Adrenal gland (tissue), 5 donors: ENCODE measurements around the gene EDN2.

Experiments used
- CTCF ChIP-seq, 6 experiments: fragments of 450-650 bp in 4 of 6; fragments of 200-600 bp in 2 of 6; sonication (generic) in 1 of 6; IDR thresholded peaks; 1 replicate in 5 of 6; 2 replicates in 1 of 6; pipeline versions ENCODE4 v1.5.1 to v1.8.0; 2016 to 2021; ENCODE audit warnings: antibody characterized with exemption in 6 of 6, mild to moderate bottlenecking in 2 of 6, moderate library complexity in 1 of 6
- POLR2A ChIP-seq, 2 donors: fragments of 450-650 bp; IDR thresholded peaks; one replicate each; pipeline ENCODE4 v1.6.1; 2017; ENCODE audit warnings: antibody characterized with exemption in 2 of 2, mild to moderate bottlenecking in 2 of 2, moderate library complexity in 1 of 2
- donor health status: DM: no; HTN: no; CAD: no.

GRCh38 chr1:41508290-41508689 is 23.8 kb upstream of the EDN2 start:
- TF ChIP-seq CTCF (IDR thresholded peaks at IDR 0.05) (no peak), POLR2A (IDR thresholded peaks at IDR 0.05) (no peak)
